HG03045 (cell line): Measurements from ENCODE around the gene DHRS13.
A peak's percentile ranks its signal among the peaks of the same experiment; 100 is the strongest.
"Not testable (repeated sequence)": the region's sequence is repeated elsewhere in the genome, so short reads cannot be mapped to it uniquely, and the experiment has no call there.

Experiments
- ATAC-seq: cut with Tn5 transposase; IDR thresholded peaks from one replicate; pipeline ENCODE4 v1.9.1; 2021; ENCODE audit warnings: mild to moderate bottlenecking, moderate library complexity; ENCODE audit not compliant: unreplicated experiment

DHRS13 gene

GRCh38 chr17:28864991-28865849, 37.7 kb downstream of the DHRS13 start:
- no peak for ATAC-seq

- ATAC-seq, result no peak
Measured at GRCh38 chr17:28863953-28864352, 38.9 kb downstream of the DHRS13 start.

- ATAC-seq, result no peak
Measured at GRCh38 chr17:28862561-28862960, 40.3 kb downstream of the DHRS13 start.

GRCh38 chr17:28861393-28862203, 41.3 kb downstream of the DHRS13 start:
- no peak for ATAC-seq

GRCh38 chr17:28860363-28860808, 42.5 kb downstream of the DHRS13 start:
- ATAC-seq, result no peak

GRCh38 chr17:28858801-28859355, 44.0 kb downstream of the DHRS13 start:
- ATAC-seq, result no peak

- ATAC-seq, result no peak
Measured at GRCh38 chr17:28857905-28858800, 44.7 kb downstream of the DHRS13 start.

- ATAC-seq, result no peak
Measured at GRCh38 chr17:28856028-28856574, 46.8 kb downstream of the DHRS13 start.

- ATAC-seq, result no peak
Measured at GRCh38 chr17:28855336-28855679, 47.6 kb downstream of the DHRS13 start.

- peak; percentile 86 for ATAC-seq
Measured at GRCh38 chr17:28854457-28855335, 48.2 kb downstream of the DHRS13 start, which contains the start of gene ERAL1. ERAL1 (plus strand) TSS chr17:28855016; CDS start chr17:28855035, 19 bp downstream.

GRCh38 chr17:28853295-28853694, 49.6 kb downstream of the DHRS13 start:
- no peak for ATAC-seq

- no peak for ATAC-seq
Measured at GRCh38 chr17:28849281-28849680, 53.6 kb downstream of the DHRS13 start.

GRCh38 chr17:28848667-28849066, 54.2 kb downstream of the DHRS13 start:
- not testable (repeated sequence) for ATAC-seq
